Smooth muscle cell of bladder (primary cell): ENCODE results near the gene EMILIN1. TPM values are rescaled to one million over a fixed set of nuclear protein-coding genes. Genes with fewer than 3 reads are reported as not detected.

ENCODE experiments used
- total RNA-seq: library from RNA; depleted of rRNA; stranded (reverse); fragments of >200 nt; gene quantifications from 2 replicates; pipeline ENCODE4 v1.2.3, GENCODE V29; 2014

EMILIN1 gene
- 203 and 242 TPM in 2 replicates for total RNA-seq

GRCh38 chr2:27078267-27079194, at the start of gene EMILIN1:
TSS of gene EMILIN1 (plus strand) at chr2:27078615. CDS start at chr2:27079066, 451 bp downstream.

GRCh38 chr2:27032495-27033252, 45.7 kb upstream of the EMILIN1 start, which contains the start of gene TMEM214:
TSS of gene TMEM214 (plus strand) at chr2:27032965. CDS start at chr2:27033016, 51 bp downstream.

GRCh38 chr2:27050996-27051901, 27.2 kb upstream of the EMILIN1 start, which contains the start of gene AGBL5:
TSS of gene AGBL5 (plus strand) at chr2:27051668. CDS start at chr2:27052959, 1,291 bp downstream.

GRCh38 chr2:27071277-27071989, 7.0 kb upstream of the EMILIN1 start, which contains the start of gene OST4:
TSS of gene OST4 (minus strand) at chr2:27071654.

GRCh38 chr2:27086724-27087593, 8.5 kb downstream of the EMILIN1 start, which contains the start of gene KHK:
TSS of gene KHK (plus strand) at chr2:27086772. CDS start at chr2:27087260, 488 bp downstream.

GRCh38 chr2:27118525-27119329, 40.3 kb downstream of the EMILIN1 start, which contains the start of gene CGREF1:
TSS of gene CGREF1 (minus strand) at chr2:27119128. CDS start at chr2:27104366, 14,762 bp downstream.

GRCh38 chr2:27123302-27124150, 45.1 kb downstream of the EMILIN1 start, which contains the start of gene ABHD1:
TSS of gene ABHD1 (plus strand) at chr2:27123815. CDS start at chr2:27123949, 134 bp downstream.

GRCh38 chr2:27133905-27134780, 55.7 kb downstream of the EMILIN1 start, which contains the start of gene PREB:
TSS of gene PREB (minus strand) at chr2:27134636. CDS start at chr2:27134421, 215 bp downstream.

Other genes with a start within 250 kb of the EMILIN1 start
- gene DPYSL5, start 230.5 kb upstream of the EMILIN1 start, total RNA-seq = not detected in 2 replicates
- gene MAPRE3, start 108.0 kb upstream of the EMILIN1 start, total RNA-seq = 3.1 and 3.3 TPM in 2 replicates
- gene TMEM214, start 45.6 kb upstream of the EMILIN1 start, total RNA-seq = 31.6 and 33.6 TPM in 2 replicates
- 20.9 and 25.4 TPM in 2 replicates for gene AGBL5, start 26.9 kb upstream of the EMILIN1 start, total RNA-seq
- 670 and 734 TPM in 2 replicates for gene OST4, start 7.0 kb upstream of the EMILIN1 start, total RNA-seq
- 0.43 and 0.55 TPM in 2 replicates for gene KHK, start 8.2 kb downstream of the EMILIN1 start, total RNA-seq
- 7.0 and 8.2 TPM in 2 replicates for gene CGREF1, start 40.5 kb downstream of the EMILIN1 start, total RNA-seq
- not detected in 2 replicates for gene ABHD1, start 45.2 kb downstream of the EMILIN1 start, total RNA-seq
- gene PREB, start 56.0 kb downstream of the EMILIN1 start, total RNA-seq = 49.1 and 56.2 TPM in 2 replicates
- gene PRR30, start 60.8 kb downstream of the EMILIN1 start, total RNA-seq = not detected in 2 replicates
- not detected in 2 replicates for gene TCF23, start 70.4 kb downstream of the EMILIN1 start, total RNA-seq
- 247 and 248 TPM in 2 replicates for gene ATRAID, start 133.4 kb downstream of the EMILIN1 start, total RNA-seq
- gene SLC5A6, start 133.7 kb downstream of the EMILIN1 start, total RNA-seq = 11.5 and 14.7 TPM in 2 replicates
- gene CAD, start 138.8 kb downstream of the EMILIN1 start, total RNA-seq = 19.6 and 28.0 TPM in 2 replicates
- gene SLC30A3, start 184.4 kb downstream of the EMILIN1 start, total RNA-seq = under 0.01 TPM in 1 of 2 replicates, not detected in the other
- gene DNAJC5G, start 196.8 kb downstream of the EMILIN1 start, total RNA-seq = not detected in 2 replicates
- gene TRIM54, start 203.8 kb downstream of the EMILIN1 start, total RNA-seq = 0.14 TPM in 1 of 2 replicates, not detected in the other
- gene UCN, start 229.8 kb downstream of the EMILIN1 start, total RNA-seq = 0.14 and 0.83 TPM in 2 replicates
- gene MPV17, start 244.5 kb downstream of the EMILIN1 start, total RNA-seq = 59.4 and 68.0 TPM in 2 replicates